ENCODE measurements around the gene PHOX2A. TPM values are rescaled to one million over a fixed set of nuclear protein-coding genes. Genes with fewer than 3 reads are reported as not detected.

The PHOX2A gene
- total RNA-seq, 6 experiments from 2014 or later = not detected

DNA sequence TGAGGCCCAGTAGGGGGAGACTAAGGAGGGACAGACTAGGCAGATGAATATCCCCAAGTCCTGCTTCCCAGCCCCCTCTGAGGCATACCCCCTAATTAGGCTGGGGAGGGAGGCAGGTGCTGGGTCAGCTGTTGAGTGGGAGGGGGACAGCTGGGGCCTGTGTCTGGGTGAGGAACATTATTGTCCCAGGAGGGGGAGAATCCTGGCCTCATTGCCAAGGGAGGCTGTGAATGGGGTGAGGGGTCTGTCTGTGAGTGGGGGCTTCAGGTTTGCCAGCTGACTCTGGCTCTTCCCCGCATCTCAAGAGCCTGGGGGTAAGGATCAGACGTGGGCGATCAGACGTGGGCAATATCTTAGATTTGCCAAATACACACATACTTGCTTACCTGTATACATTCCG is 17.3 kb downstream of the PHOX2A start:
- Mint-ChIP-seq H3K9me3 (no peaks in the 10 kb centered on the region), H3K4me1 (ENCODE audit: low read depth) (peaks cover 27% of the 10 kb centered on the region), H3K27me3 (ENCODE audit: insufficient read depth) (peaks cover 2% of the 10 kb centered on the region; the same call in 1 of the 2 replicates), H3K27ac (no peak overlapping the region), H3K36me3 (ENCODE audit: low read depth) (peaks cover 18% of the 10 kb centered on the region; the same call in 1 of the 2 replicates), H3K4me3 (peak overlapping the region; percentile 95)
- no peak for DNase-seq
- TF ChIP-seq, protein P1, sequence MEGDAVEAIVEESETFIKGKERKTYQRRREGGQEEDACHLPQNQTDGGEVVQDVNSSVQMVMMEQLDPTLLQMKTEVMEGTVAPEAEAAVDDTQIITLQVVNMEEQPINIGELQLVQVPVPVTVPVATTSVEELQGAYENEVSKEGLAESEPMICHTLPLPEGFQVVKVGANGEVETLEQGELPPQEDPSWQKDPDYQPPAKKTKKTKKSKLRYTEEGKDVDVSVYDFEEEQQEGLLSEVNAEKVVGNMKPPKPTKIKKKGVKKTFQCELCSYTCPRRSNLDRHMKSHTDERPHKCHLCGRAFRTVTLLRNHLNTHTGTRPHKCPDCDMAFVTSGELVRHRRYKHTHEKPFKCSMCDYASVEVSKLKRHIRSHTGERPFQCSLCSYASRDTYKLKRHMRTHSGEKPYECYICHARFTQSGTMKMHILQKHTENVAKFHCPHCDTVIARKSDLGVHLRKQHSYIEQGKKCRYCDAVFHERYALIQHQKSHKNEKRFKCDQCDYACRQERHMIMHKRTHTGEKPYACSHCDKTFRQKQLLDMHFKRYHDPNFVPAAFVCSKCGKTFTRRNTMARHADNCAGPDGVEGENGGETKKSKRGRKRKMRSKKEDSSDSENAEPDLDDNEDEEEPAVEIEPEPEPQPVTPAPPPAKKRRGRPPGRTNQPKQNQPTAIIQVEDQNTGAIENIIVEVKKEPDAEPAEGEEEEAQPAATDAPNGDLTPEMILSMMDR (IDR thresholded peaks at IDR 0.05) = no peak

DNA sequence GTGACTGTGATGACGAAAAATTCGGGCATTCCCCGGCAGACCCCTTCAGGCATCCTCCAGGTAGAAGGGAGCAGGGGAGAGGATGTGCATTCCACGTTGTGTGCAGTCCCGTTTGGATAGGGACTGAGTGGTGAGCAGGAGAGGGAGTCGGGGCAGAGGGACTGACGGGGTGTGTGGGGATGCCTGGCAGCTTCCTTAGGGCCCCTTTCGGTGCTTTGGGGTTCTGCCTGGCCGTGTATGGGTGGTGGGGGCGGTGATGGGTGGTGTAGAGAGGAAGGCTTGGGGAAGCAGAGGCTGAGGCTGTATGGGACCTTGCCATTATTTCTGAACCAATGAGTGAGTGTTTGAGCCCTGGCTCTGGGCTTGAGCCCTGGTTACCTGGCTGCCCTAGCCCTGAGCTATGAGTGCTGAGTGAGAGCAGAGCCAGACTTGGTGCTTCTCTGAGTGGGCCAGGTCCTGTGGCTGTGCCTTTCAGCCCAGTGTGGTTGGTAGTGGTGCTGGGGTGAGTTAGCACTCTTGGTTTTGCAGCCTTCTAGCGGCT is 18.5 kb downstream of the PHOX2A start:
- Mint-ChIP-seq H3K27me3 (ENCODE audit: insufficient read depth) (peaks cover 2% of the 10 kb centered on the region; the same call in 1 of the 2 replicates), H3K36me3 (ENCODE audit: low read depth) (peaks cover 12% of the 10 kb centered on the region; the same call in 1 of the 2 replicates), H3K4me1 (ENCODE audit: low read depth) (peaks cover 27% of the 10 kb centered on the region), H3K27ac (peak overlapping the region; percentile 85), H3K9me3 (no peaks in the 10 kb centered on the region), H3K4me3 (peak overlapping the region; percentile 95)
- DNase-seq = no peak
- TF ChIP-seq, protein P1 (IDR thresholded peaks at IDR 0.05) = no peak

DNA sequence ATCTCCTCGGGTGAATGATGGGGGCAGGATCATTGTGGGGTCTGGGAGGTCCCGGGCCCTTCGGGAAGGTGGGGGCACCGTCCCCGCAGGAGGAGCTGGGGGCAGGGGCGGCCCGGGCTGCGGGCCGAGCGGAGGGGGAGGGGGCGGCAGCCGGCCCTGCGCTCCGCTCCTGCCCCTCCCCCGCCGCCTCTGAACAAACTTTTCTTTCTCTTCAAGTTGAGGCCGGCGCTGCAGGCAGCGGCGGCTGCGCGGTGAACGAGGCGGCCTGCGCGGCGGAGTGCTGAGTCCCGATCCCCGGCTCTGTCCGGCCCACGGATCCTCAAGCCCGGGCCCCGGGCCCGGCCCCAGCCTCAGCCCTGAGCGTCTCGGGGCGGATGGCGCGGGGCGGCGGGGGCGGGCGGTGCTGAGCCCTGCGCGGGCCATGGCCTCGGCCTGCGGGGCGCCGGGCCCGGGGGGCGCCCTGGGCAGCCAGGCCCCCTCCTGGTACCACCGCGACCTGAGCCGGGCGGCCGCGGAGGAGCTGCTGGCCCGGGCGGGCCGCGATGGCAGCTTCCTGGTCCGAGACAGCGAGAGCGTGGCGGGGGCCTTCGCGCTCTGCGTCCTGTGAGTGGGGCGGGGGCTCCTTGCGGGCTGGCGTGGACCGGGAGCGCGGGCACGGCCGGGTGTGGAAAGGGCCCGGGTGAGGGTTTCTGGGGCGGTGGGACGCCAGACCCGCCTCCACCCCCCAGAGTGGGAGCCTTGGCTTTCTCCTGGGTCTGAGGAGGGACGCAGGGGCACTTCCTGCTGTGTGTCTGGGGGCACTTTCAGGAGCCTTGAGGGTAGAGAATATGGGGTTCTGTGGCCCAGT is 19.2 kb downstream of the PHOX2A start, which contains the start of gene INPPL1:
INPPL1 (plus strand) TSS at position 204 of the 847 bp plus-strand sequence; CDS start at position 422, 218 bp downstream.
- no peaks in the 10 kb centered on the region for H3K9me3 Mint-ChIP-seq
- TF ChIP-seq, protein P1 (IDR thresholded peaks at IDR 0.05) = no peak
- H3K4me3 Mint-ChIP-seq = peak within 1 kb of the TSS; percentile 98
- H3K27ac Mint-ChIP-seq = peak within 1 kb of the TSS; percentile 88
- peaks cover 2% of the 10 kb centered on the region; the same call in 1 of the 2 replicates for H3K27me3 Mint-ChIP-seq (ENCODE audit: insufficient read depth)
- H3K4me1 Mint-ChIP-seq (ENCODE audit: low read depth) = peaks cover 27% of the 10 kb centered on the region
- no peak for DNase-seq
- peaks cover 12% of the 10 kb centered on the region; the same call in 1 of the 2 replicates for H3K36me3 Mint-ChIP-seq (ENCODE audit: low read depth)

DNA sequence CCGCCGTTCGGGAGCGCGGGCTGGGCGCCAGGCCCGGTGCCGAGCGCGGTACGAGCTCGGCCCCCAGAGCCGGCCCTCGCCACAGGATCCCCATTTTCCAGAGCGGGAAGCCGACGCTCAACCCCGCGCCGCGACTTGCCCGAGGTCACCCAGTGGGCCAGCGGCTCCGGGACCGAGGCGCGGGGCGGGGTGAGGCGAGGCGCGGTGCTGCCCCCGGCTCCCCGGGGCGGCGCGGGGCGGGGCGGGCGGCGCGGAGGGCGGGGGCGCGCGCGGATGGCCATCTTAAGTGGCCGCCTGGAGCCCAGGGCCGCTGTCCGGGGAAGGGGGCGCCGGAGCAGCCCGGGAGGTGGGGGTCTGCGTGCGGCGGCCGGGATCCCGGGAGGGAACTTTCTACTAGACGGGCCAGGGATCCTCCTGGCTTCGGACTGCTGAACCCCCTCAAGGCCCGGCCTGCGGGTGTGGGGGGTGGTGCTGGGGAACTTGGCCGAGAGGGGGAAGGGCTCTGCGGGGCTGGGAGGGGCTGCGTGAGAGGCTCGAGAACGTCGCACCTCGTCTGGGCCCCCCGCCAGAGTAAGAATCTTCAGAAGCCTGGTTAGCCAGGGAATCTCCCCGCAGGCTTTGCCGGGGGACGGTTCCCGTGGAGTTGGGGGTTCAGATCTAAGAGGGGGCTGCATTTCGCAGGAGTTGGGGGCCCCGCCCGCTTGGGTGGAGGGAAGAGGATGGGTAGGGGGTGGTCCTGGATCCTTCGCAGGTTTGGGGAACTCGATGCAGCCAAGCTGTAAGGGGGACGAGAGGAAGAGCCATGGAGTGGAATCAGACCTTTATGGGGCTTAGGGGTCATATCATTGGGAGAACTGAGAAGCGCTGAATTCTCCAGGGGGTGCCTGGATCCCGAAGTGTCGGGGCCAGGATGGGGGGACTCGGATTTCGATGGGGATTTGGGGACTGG is 20.1 kb downstream of the PHOX2A start:
- peaks cover 27% of the 10 kb centered on the region for H3K4me1 Mint-ChIP-seq (ENCODE audit: low read depth)
- TF ChIP-seq, protein P1 (IDR thresholded peaks at IDR 0.05) = no peak
- H3K27ac Mint-ChIP-seq = peak overlapping the region; percentile 88
- H3K36me3 Mint-ChIP-seq (ENCODE audit: low read depth) = peaks cover 5% of the 10 kb centered on the region; the same call in 1 of the 2 replicates
- H3K4me3 Mint-ChIP-seq = peak overlapping the region; percentile 98
- H3K27me3 Mint-ChIP-seq (ENCODE audit: insufficient read depth) = peaks cover 2% of the 10 kb centered on the region; the same call in 1 of the 2 replicates
- DNase-seq = peak; percentile 36
- H3K9me3 Mint-ChIP-seq = no peaks in the 10 kb centered on the region
